ENCODE measurements around the gene PRKX. TPM values are rescaled to one million over a fixed set of nuclear protein-coding genes. Genes with fewer than 3 reads are reported as not detected.
"Not testable (repeated sequence)": the region's sequence is repeated elsewhere in the genome, so short reads cannot be mapped to it uniquely, and the experiment has no call there.

PRKX gene
- total RNA-seq, 1 experiment from 2014 or later: 35.3 TPM

GRCh38 chrX:3567686-3568085, 145.8 kb downstream of the PRKX start:
- intact Hi-C loops (cut with micrococcal nuclease): no loop called here
- H3K4me1 Mint-ChIP-seq (ENCODE audit: insufficient read depth, unreplicated experiment): no peaks in the 10 kb centered on the region
- no peak overlapping the region for H3K4me3 Mint-ChIP-seq (ENCODE audit: unreplicated experiment)
- POLR2A ChIA-PET: no interaction called here
- no peak overlapping the region for H3K27ac Mint-ChIP-seq (ENCODE audit: low read depth, unreplicated experiment)
- BruUV-seq (replicated peaks): no TSS peak
- H3K36me3 Mint-ChIP-seq (ENCODE audit: insufficient read depth, unreplicated experiment): no peaks in the 10 kb centered on the region
- TF ChIP-seq, protein P1, sequence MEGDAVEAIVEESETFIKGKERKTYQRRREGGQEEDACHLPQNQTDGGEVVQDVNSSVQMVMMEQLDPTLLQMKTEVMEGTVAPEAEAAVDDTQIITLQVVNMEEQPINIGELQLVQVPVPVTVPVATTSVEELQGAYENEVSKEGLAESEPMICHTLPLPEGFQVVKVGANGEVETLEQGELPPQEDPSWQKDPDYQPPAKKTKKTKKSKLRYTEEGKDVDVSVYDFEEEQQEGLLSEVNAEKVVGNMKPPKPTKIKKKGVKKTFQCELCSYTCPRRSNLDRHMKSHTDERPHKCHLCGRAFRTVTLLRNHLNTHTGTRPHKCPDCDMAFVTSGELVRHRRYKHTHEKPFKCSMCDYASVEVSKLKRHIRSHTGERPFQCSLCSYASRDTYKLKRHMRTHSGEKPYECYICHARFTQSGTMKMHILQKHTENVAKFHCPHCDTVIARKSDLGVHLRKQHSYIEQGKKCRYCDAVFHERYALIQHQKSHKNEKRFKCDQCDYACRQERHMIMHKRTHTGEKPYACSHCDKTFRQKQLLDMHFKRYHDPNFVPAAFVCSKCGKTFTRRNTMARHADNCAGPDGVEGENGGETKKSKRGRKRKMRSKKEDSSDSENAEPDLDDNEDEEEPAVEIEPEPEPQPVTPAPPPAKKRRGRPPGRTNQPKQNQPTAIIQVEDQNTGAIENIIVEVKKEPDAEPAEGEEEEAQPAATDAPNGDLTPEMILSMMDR (IDR thresholded peaks at IDR 0.05; ENCODE audit: unreplicated experiment): no peak
- CTCF ChIA-PET: no interaction called here
- H3K9me3 Mint-ChIP-seq (ENCODE audit: unreplicated experiment): no peaks in the 10 kb centered on the region
- DNase-seq (ENCODE audit: unreplicated experiment): no peak
- H3K27me3 Mint-ChIP-seq (ENCODE audit: insufficient read depth, unreplicated experiment): peaks cover 13% of the 10 kb centered on the region

GRCh38 chrX:3563451-3563850, 150.0 kb downstream of the PRKX start:
- POLR2A ChIA-PET: no interaction called here
- peaks cover 4% of the 10 kb centered on the region for H3K27me3 Mint-ChIP-seq (ENCODE audit: insufficient read depth, unreplicated experiment)
- TF ChIP-seq, protein P1 (IDR thresholded peaks at IDR 0.05; ENCODE audit: unreplicated experiment): no peak
- BruUV-seq (replicated peaks): no TSS peak
- no peak for DNase-seq (ENCODE audit: unreplicated experiment)
- CTCF ChIA-PET: no interaction called here
- no peak overlapping the region for H3K27ac Mint-ChIP-seq (ENCODE audit: low read depth, unreplicated experiment)
- H3K4me1 Mint-ChIP-seq (ENCODE audit: insufficient read depth, unreplicated experiment): no peaks in the 10 kb centered on the region
- H3K4me3 Mint-ChIP-seq (ENCODE audit: unreplicated experiment): no peak overlapping the region
- no peaks in the 10 kb centered on the region for H3K9me3 Mint-ChIP-seq (ENCODE audit: unreplicated experiment)
- intact Hi-C loops (cut with micrococcal nuclease): no loop called here
- no peaks in the 10 kb centered on the region for H3K36me3 Mint-ChIP-seq (ENCODE audit: insufficient read depth, unreplicated experiment)

GRCh38 chrX:3560010-3560409, 153.4 kb downstream of the PRKX start:
- H3K27ac Mint-ChIP-seq (ENCODE audit: low read depth, unreplicated experiment); H3K27me3 Mint-ChIP-seq (ENCODE audit: insufficient read depth, unreplicated experiment); H3K36me3 Mint-ChIP-seq (ENCODE audit: insufficient read depth, unreplicated experiment); CTCF ChIA-PET; H3K4me1 Mint-ChIP-seq (ENCODE audit: insufficient read depth, unreplicated experiment); H3K4me3 Mint-ChIP-seq (ENCODE audit: unreplicated experiment); BruUV-seq (replicated peaks); H3K9me3 Mint-ChIP-seq (ENCODE audit: unreplicated experiment); intact Hi-C loops (cut with micrococcal nuclease); DNase-seq (ENCODE audit: unreplicated experiment); POLR2A ChIA-PET: not testable (repeated sequence)

Measured in MCF 10A (cell line).